ENCODE data around the gene KLHDC9.

KLHDC9 gene

DNA sequence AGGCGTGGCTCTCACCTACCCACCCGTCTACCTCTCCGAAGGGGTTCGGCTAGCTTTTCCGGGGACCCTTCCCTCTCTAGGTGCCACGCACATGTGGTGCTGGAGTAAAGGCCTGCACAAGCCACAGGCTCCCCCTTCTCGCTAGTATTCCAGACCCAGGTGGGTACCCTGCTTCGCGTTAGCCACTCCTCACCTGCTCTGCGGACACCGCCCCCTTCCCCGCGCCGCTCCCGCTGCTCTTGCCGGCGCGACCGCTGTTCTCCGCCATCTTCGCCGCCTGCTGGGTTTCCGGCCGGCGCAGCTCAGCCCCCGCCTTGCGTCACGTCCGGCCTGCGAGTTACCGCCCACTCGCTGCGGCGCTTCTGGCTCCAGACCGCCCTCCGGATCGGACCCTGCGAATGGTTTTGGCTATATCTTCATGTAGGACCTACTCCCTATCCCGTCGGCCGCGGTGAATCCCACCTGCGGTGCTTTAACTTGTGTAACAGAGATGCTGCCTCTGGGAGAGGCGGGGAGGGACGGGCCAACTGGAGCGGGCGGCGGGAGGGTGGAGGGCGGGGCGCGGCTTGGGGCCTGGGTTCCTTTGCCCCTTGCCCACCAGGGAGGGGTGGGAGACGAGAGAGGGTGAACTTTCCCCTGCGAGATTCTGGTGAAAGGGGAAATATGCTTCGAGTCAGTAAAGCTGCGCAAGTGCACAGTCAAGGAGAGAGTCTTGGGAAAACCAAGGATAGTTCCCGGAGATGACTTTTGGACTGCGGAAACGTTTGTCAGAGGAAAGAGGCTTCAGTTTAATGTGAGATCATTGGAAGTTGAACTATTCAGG is 19.8 kb downstream of the KLHDC9 start, which contains the start of the genes NIT1 and PFDN2:
TSS of gene NIT1 (plus strand) at position 347 of the 823 bp plus-strand sequence. CDS start at position 419, 72 bp downstream.
TSS of gene PFDN2 (minus strand) at position 279 of the 823 bp plus-strand sequence. CDS start at position 268, 11 bp downstream.
- peak within 1 kb of the TSS; percentile 87 for H3K27ac ChIP-seq
- TF ChIP-seq, protein P1, sequence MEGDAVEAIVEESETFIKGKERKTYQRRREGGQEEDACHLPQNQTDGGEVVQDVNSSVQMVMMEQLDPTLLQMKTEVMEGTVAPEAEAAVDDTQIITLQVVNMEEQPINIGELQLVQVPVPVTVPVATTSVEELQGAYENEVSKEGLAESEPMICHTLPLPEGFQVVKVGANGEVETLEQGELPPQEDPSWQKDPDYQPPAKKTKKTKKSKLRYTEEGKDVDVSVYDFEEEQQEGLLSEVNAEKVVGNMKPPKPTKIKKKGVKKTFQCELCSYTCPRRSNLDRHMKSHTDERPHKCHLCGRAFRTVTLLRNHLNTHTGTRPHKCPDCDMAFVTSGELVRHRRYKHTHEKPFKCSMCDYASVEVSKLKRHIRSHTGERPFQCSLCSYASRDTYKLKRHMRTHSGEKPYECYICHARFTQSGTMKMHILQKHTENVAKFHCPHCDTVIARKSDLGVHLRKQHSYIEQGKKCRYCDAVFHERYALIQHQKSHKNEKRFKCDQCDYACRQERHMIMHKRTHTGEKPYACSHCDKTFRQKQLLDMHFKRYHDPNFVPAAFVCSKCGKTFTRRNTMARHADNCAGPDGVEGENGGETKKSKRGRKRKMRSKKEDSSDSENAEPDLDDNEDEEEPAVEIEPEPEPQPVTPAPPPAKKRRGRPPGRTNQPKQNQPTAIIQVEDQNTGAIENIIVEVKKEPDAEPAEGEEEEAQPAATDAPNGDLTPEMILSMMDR (conservative IDR thresholded peaks at IDR 0.05) = no peak

DNA sequence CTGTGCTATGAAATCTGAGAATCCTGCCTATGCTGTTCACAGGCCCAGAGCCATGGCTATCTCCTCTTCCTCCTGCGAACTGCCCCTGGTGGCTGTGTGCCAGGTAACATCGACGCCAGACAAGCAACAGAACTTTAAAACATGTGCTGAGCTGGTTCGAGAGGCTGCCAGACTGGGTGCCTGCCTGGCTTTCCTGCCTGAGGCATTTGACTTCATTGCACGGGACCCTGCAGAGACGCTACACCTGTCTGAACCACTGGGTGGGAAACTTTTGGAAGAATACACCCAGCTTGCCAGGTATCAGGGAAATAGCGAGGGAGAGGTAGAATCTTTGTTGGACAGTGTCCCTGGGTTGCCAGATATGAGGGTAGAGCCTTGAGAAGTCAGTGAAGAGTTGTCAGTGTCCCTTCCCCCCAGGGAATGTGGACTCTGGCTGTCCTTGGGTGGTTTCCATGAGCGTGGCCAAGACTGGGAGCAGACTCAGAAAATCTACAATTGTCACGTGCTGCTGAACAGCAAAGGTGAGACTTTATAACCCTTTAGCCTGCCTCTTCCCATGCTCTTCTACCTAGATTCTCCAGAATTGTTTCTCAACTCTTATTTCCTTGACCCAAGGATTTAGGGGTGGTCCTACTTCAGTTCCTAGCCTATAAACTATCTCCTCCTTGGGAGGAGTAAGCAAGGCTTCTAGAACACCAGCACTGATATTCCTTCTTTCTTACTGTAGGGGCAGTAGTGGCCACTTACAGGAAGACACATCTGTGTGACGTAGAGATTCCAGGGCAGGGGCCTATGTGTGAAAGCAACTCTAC is 21.1 kb downstream of the KLHDC9 start:
- TF ChIP-seq, protein P1 (conservative IDR thresholded peaks at IDR 0.05) = peak; percentile 48
- peak overlapping the region; percentile 87 for H3K27ac ChIP-seq

DNA sequence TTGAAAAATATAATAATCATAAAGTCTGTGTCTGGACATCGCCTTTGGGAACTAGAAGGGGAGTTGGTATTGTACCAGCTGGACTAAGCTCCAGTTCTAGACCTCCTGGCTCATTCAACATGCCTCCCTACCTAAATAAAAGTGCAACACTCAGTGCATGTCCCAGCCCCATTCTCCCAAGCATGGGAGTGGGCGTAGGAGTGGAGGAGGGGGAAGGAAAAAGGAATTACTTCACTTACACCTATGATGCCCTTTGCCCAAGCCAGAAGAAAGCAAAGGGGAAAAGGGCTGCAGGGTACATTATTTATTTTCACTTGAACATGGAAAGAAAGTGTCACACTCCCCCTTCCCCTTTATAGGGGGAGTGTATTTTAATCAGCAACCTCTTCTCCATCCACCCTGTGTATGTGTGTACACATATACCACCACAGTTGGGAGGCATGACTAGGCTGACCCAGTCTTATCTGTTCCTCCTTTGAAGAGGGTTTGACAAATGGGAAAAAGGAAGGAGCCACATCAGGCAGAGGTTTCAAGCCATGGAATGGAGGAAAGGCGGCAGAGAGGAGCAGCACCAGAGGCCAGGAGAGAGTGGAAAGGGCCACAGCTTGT is 23.0 kb downstream of the KLHDC9 start:
- no peak overlapping the region for H3K27ac ChIP-seq
- TF ChIP-seq, protein P1 (conservative IDR thresholded peaks at IDR 0.05) = no peak

DNA sequence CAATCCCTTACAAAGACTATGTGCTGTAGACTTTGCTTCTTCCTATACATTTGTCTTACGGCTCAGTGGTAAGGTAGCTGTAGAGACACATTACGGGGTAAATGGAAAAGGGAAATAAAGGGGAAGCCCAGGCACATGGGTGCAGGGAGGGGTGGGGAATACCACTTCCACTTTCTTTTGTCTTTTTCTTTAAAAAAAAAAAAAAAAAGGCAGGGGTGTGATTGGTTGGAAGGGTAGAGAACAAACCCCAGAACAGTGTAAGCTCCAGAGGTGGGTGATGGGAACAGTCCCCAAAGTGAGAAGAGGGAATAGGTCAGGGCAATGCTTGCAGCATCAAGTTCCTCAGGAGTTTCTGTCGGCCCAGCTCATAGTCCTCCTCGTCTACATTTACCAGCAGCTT is 23.7 kb downstream of the KLHDC9 start:
- H3K27ac ChIP-seq = no peak overlapping the region
- TF ChIP-seq, protein P1 (conservative IDR thresholded peaks at IDR 0.05) = no peak

DNA sequence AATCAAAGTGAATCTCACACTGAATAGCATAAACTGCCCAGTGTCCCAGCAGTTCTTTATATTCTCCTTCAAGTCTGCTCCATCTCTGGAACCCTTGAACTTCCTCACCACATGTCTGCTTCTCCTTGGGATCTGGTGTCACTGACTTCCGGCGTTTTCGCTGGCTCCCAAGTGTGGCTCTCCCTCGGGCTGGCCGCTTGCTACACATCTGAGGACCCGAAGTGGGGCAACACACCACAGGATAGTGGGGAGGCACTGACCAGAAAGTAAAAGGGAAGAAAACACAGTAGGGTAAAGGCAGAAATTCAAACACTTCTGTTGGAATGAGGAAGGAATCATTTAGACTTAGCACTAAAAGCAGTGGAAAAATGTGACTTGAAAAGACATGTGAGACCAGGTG is 24.8 kb downstream of the KLHDC9 start:
- H3K27ac ChIP-seq = no peak overlapping the region
- TF ChIP-seq, protein P1 (conservative IDR thresholded peaks at IDR 0.05) = no peak

- no peak overlapping the region for H3K27ac ChIP-seq
- TF ChIP-seq, protein P1 (conservative IDR thresholded peaks at IDR 0.05) = no peak
These were observed 29.5 kb downstream of the KLHDC9 start for GRCh38 chr1:161127649-161128048.

Measured in VCaP (cell line).